ENCODE data around the gene HOXD10. TPM values are rescaled to one million over a fixed set of nuclear protein-coding genes. Genes with fewer than 3 reads are reported as not detected.
A peak's percentile ranks its signal among the peaks of the same experiment; 100 is the strongest.

The HOXD10 gene
- total RNA-seq, 1 donor from 2014 or later: 19.6 TPM

DNA sequence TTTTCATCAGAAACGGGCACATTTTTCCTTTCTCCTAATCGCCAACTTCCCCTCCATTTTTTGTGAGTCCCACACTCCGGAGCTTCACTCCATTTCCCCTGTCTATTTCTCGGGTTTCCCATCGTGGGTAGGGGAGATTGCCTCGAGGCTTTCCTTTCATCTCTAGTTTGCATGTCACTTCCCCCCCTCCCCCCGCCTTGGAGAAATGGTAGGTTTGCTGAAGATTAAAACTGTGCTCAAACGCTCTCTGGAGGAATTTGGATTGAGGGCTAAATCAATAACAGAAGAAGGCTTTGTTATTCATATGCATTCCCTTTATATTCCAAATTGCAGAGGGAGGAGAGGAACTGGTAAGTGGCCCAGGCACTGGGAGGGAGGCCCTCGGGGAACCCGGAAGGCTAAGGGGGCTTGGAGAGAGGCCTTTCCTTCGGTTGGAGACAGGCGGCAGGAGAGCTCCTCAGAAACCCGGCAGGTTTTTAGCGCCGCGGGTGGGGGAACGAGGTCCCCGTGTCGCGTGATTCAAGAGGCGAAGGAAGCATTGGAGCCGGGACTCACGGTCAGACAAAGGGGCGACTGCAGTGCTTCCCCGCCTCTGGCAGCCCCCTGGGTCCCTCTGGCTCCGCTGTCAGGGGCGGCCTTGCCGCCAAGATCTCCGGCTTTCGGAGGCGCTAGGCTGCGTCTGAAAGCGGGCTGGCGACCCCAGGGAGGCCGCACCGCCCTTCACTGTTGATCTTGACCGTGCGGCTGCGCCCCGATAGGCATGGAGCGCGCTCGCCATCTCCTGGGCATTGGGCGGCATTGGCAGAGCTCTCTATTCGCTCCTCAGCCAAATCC lies 19.4 kb upstream of the HOXD10 start:
- H3K36me3 ChIP-seq: no peaks in the 10 kb centered on the region
- intact Hi-C loops (cut with DNase I): no loop called here
- H3K27me3 ChIP-seq: no peaks in the 10 kb centered on the region
- no peaks in the 10 kb centered on the region for H3K9me3 ChIP-seq
- H3K4me3 ChIP-seq: peak overlapping the region; percentile 48 to 54
- peaks cover 36% of the 10 kb centered on the region for H3K4me1 ChIP-seq
- H3K27ac ChIP-seq: peak overlapping the region; percentile 91
- TF ChIP-seq POLR2A (IDR thresholded peaks at IDR 0.05) (no peak), POLR2AphosphoS5 (IDR thresholded peaks at IDR 0.05; ENCODE audit: insufficient read depth in 1 of 2, low read depth in 1 of 2) (peak in 1 of 2 donors; percentile 78), CTCF (IDR thresholded peaks at IDR 0.05) (peak; percentile 45 to 96 (median 78))
- no peak for DNase-seq (ENCODE audit: extremely low spot score in 2 of 2)

DNA sequence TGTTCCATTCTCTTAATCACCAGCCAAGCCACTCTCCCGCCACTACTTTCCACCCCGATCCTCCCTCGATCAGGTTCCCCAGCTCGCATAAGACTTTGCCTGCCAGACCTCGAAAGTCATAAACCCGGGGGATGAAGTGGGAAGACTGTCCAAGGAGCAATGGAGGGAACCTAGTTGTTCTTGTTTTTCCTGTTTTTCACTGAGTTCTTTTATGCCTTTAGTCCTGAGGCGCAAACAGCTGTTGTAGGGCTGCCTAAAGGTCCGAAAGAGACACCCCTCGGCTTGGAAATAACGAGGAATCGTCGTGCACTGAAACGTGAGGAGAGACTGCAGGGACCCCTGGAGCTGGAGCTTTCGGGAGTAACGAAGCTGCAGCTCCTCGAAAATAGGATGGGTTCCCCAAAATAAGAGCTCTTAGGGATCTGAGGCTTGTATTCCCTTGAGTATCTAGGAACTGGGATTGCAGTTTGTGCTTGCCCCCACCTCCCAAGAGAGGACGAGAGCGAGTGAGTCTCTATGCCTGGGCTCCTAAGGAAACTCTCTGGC lies 18.7 kb upstream of the HOXD10 start:
- DNase-seq (ENCODE audit: extremely low spot score in 2 of 2): no peak
- Histone ChIP-seq H3K27ac (peak overlapping the region; percentile 91), H3K9me3 (no peaks in the 10 kb centered on the region), H3K4me3 (peak overlapping the region; percentile 48 to 54), H3K36me3 (no peaks in the 10 kb centered on the region), H3K4me1 (peaks cover 39% of the 10 kb centered on the region), H3K27me3 (no peaks in the 10 kb centered on the region)
- TF ChIP-seq POLR2AphosphoS5 (IDR thresholded peaks at IDR 0.05; ENCODE audit: insufficient read depth in 1 of 2, low read depth in 1 of 2): no peak
- peak in 1 of 3 experiments; percentile 4 for TF ChIP-seq CTCF (IDR thresholded peaks at IDR 0.05)
- TF ChIP-seq POLR2A (IDR thresholded peaks at IDR 0.05): peak in 1 of 2 donors; percentile 42
- intact Hi-C loops (cut with DNase I): no loop called here

- intact Hi-C loops (cut with DNase I): no loop called here
- H3K4me3 ChIP-seq: peak overlapping the region; percentile 48 to 54
- H3K36me3 ChIP-seq: no peaks in the 10 kb centered on the region
- peak overlapping the region; percentile 91 for H3K27ac ChIP-seq
- TF ChIP-seq POLR2A (IDR thresholded peaks at IDR 0.05): no peak
- TF ChIP-seq POLR2AphosphoS5 (IDR thresholded peaks at IDR 0.05; ENCODE audit: insufficient read depth in 1 of 2, low read depth in 1 of 2): peak in 1 of 2 donors; percentile 41
- DNase-seq (ENCODE audit: extremely low spot score in 2 of 2): no peak
- no peaks in the 10 kb centered on the region for H3K9me3 ChIP-seq
- H3K27me3 ChIP-seq: no peaks in the 10 kb centered on the region
- peaks cover 46% of the 10 kb centered on the region for H3K4me1 ChIP-seq
Measured at GRCh38 chr2:176098366-176099158, 18.0 kb upstream of the HOXD10 start.

DNA sequence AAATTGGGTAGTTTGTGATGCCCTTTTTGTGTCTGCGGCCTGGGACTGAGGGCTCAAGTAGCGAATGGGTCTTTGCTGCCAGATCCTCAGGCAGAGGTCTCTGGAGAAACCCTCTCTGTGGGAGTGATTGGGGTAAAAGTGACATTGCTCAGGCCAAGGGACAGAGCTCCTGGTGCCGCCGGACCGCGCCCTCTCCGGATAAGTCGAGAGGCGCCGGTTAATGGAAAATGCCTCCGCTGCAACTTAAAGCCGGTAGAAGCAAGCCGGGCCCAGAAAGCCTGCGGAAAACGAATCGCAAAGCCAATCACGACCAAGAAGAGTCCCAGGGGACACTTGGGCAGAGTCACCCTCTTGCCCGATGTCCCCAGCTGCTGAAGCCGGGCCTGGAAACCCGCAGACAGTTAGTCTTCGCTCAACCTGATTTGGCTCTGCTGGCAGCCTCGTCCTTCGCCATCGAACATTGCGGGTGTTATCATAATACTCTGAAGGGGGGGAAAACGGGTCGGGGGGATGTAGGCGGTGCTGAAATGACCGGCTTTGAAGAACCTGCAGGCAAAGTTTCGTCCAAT lies 17.3 kb upstream of the HOXD10 start:
- Histone ChIP-seq H3K27ac (peak overlapping the region; percentile 91), H3K36me3 (no peaks in the 10 kb centered on the region), H3K4me1 (peaks cover 53% of the 10 kb centered on the region), H3K9me3 (no peaks in the 10 kb centered on the region), H3K4me3 (peak overlapping the region; percentile 48 to 54), H3K27me3 (no peaks in the 10 kb centered on the region)
- no peak for TF ChIP-seq CTCF (IDR thresholded peaks at IDR 0.05)
- no peak for TF ChIP-seq POLR2A (IDR thresholded peaks at IDR 0.05)
- TF ChIP-seq POLR2AphosphoS5 (IDR thresholded peaks at IDR 0.05; ENCODE audit: insufficient read depth in 1 of 2, low read depth in 1 of 2): no peak
- DNase-seq (ENCODE audit: extremely low spot score in 2 of 2): no peak
- intact Hi-C loops (cut with DNase I): no loop called here
